Measurements from ENCODE around the gene ST6GAL1. TPM values are rescaled to one million over a fixed set of nuclear protein-coding genes. Genes with fewer than 3 reads are reported as not detected.

The ST6GAL1 gene
- total and polyA plus RNA-seq, 2 experiments from 2014 or later = 17.6 to 65.1 TPM

DNA sequence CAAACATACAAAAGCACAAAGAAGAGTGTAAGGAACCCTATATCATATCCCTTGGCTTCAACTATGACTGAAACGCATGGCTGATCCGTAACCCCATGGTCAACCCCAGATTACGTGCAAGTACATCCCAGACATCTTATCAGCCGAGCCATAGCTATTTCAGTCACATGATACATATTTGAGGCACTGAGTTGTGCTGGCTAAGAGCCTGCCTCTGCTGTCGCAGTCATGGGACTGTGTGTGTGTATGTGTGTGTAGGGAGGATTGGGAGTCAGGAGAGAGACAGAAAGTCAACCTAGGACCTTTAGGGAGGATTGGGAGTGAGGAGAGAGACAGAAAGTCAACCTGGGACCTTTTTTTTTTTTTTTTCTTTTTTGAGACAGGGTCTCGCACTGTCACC lies 8.4 kb downstream of the ST6GAL1 start:
- H3K27me3 ChIP-seq (ENCODE audit: insufficient read depth) = no peaks in the 10 kb centered on the region
- peaks cover 43% of the 10 kb centered on the region for H3K36me3 Mint-ChIP-seq (ENCODE audit: low read depth)
- no peaks in the 10 kb centered on the region for H3K27me3 Mint-ChIP-seq (ENCODE audit: insufficient read depth, low read depth, poor library complexity)
- H2AFZ ChIP-seq = no peak overlapping the region
- peaks cover 96% of the 10 kb centered on the region for H3K79me2 ChIP-seq (replicated peaks; ENCODE audit: insufficient read depth)
- ATAC-seq (no peak), DNase-seq (ENCODE audit: low spot score) (no peak)
- H3K4me3 Mint-ChIP-seq = no peak overlapping the region
- H3K4me2 ChIP-seq = no peak overlapping the region
- H3K9me2 ChIP-seq (ENCODE audit: insufficient read depth) = no peaks in the 10 kb centered on the region
- H3K36me3 ChIP-seq (ENCODE audit: insufficient read depth) = peaks cover 7% of the 10 kb centered on the region
- H3F3A ChIP-seq (replicated peaks; ENCODE audit: low read depth) = peaks cover 11% of the 10 kb centered on the region; the same call in 1 of the 2 replicates
- H3K9me3 Mint-ChIP-seq = peaks cover 5% of the 10 kb centered on the region; the same call in 2 of the 3 replicates
- peaks cover 60% of the 10 kb centered on the region for H4K20me1 ChIP-seq (replicated peaks; ENCODE audit: insufficient read depth)
- peaks cover 25% of the 10 kb centered on the region for H3K4me1 ChIP-seq (ENCODE audit: insufficient read depth)
- TF ChIP-seq NANOG (IDR thresholded peaks at IDR 0.05; ENCODE audit: borderline replicate concordance) (no peak), ZNF331 (CRISPR knock-in tag; IDR thresholded peaks at IDR 0.05; ENCODE audit: low read depth) (no peak), CREB1 (CRISPR knock-in tag; IDR thresholded peaks at IDR 0.05; ENCODE audit: low read depth) (no peak), STAT1 (IDR thresholded peaks at IDR 0.05; ENCODE audit: unreplicated experiment) (no peak), ZNF114 (CRISPR knock-in tag; IDR thresholded peaks at IDR 0.05) (no peak), REST (IDR thresholded peaks at IDR 0.05; ENCODE audit: unreplicated experiment) (no peak), EZH2phosphoT487 (IDR thresholded peaks at IDR 0.05; ENCODE audit: unreplicated experiment) (no peak), POLR2AphosphoS5 (IDR thresholded peaks at IDR 0.05; ENCODE audit: low read depth) (no peak), EZH2 (IDR thresholded peaks at IDR 0.05; ENCODE audit: low read depth, unreplicated experiment) (no peak), JUNB (IDR thresholded peaks at IDR 0.05; ENCODE audit: unreplicated experiment) (no peak)
- TF ChIP-seq, protein P1, sequence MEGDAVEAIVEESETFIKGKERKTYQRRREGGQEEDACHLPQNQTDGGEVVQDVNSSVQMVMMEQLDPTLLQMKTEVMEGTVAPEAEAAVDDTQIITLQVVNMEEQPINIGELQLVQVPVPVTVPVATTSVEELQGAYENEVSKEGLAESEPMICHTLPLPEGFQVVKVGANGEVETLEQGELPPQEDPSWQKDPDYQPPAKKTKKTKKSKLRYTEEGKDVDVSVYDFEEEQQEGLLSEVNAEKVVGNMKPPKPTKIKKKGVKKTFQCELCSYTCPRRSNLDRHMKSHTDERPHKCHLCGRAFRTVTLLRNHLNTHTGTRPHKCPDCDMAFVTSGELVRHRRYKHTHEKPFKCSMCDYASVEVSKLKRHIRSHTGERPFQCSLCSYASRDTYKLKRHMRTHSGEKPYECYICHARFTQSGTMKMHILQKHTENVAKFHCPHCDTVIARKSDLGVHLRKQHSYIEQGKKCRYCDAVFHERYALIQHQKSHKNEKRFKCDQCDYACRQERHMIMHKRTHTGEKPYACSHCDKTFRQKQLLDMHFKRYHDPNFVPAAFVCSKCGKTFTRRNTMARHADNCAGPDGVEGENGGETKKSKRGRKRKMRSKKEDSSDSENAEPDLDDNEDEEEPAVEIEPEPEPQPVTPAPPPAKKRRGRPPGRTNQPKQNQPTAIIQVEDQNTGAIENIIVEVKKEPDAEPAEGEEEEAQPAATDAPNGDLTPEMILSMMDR (conservative IDR thresholded peaks at IDR 0.05; ENCODE audit: low read depth in 2 of 2) = no peak
- TF ChIP-seq, protein P2, sequence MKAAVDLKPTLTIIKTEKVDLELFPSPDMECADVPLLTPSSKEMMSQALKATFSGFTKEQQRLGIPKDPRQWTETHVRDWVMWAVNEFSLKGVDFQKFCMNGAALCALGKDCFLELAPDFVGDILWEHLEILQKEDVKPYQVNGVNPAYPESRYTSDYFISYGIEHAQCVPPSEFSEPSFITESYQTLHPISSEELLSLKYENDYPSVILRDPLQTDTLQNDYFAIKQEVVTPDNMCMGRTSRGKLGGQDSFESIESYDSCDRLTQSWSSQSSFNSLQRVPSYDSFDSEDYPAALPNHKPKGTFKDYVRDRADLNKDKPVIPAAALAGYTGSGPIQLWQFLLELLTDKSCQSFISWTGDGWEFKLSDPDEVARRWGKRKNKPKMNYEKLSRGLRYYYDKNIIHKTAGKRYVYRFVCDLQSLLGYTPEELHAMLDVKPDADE (IDR thresholded peaks at IDR 0.05) = no peak
- H3K4me3 ChIP-seq = no peak overlapping the region
- peaks cover 32% of the 10 kb centered on the region for H3K4me1 Mint-ChIP-seq
- peak overlapping the region; percentile 20; the same call in 1 of the 2 replicates for H3K27ac Mint-ChIP-seq
- no peak overlapping the region for H3K27ac ChIP-seq (ENCODE audit: low read depth)
